ENCODE measurements around the gene EEPD1.

EEPD1 gene

DNA sequence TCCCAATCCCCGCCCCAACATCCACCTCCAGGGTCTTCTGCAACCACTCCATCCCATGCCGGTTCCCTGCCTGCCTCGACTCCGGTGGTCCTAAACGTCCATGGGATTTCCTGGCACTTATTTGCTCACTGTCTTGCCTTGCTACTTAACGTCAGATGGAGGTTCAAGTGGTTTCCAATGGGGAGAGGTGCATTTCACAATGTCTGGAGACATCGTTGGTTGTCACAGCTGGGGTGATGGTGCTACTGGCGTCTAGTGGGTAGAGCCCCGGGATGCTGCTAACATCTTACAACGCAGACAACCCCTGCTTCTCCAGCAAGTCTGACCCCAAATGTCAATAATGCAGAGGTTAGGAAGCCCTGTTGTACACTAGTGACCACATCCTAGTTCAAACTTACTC lies 153.7 kb downstream of the EEPD1 start:
- no peak for DNase-seq (ENCODE audit: low read depth)
- H3K4me3 ChIP-seq (ENCODE audit: low read depth, low read length) = no peak overlapping the region

DNA sequence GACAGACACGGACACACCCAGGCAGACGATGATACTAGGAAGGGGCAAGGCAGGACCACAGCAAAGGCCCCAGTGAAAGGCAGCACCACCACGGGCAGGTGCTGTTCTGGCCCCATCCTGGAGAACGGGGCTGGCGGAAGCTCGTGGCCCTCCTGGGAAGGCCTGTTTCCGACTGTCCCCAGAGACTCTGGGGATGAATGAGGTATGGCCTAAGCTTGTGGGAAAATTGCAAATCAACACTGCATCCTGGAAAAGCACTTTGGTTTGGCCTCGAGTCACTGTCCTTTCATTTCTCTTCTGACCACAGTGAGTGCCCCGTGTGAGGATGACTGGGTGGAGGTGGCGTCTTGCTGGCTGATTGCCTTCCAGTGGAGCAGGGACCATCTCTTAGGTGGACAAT lies 155.0 kb downstream of the EEPD1 start:
- H3K4me3 ChIP-seq (ENCODE audit: low read depth, low read length) = no peak overlapping the region
- TF ChIP-seq, protein P1, sequence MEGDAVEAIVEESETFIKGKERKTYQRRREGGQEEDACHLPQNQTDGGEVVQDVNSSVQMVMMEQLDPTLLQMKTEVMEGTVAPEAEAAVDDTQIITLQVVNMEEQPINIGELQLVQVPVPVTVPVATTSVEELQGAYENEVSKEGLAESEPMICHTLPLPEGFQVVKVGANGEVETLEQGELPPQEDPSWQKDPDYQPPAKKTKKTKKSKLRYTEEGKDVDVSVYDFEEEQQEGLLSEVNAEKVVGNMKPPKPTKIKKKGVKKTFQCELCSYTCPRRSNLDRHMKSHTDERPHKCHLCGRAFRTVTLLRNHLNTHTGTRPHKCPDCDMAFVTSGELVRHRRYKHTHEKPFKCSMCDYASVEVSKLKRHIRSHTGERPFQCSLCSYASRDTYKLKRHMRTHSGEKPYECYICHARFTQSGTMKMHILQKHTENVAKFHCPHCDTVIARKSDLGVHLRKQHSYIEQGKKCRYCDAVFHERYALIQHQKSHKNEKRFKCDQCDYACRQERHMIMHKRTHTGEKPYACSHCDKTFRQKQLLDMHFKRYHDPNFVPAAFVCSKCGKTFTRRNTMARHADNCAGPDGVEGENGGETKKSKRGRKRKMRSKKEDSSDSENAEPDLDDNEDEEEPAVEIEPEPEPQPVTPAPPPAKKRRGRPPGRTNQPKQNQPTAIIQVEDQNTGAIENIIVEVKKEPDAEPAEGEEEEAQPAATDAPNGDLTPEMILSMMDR (IDR thresholded peaks at IDR 0.05; ENCODE audit: low read depth, low read length, missing control alignments) = no peak
- DNase-seq (ENCODE audit: low read depth) = no peak
- in situ Hi-C loops (cut with HindIII; ENCODE audit: low sequenced_read_pairs) = no loop called here

More for the DNA sequence above, 153.7 kb downstream of the EEPD1 start:
- TF ChIP-seq, protein P1 (IDR thresholded peaks at IDR 0.05; ENCODE audit: low read depth, low read length, missing control alignments) = no peak
- in situ Hi-C loops (cut with HindIII; ENCODE audit: low sequenced_read_pairs) = no loop called here

DNA sequence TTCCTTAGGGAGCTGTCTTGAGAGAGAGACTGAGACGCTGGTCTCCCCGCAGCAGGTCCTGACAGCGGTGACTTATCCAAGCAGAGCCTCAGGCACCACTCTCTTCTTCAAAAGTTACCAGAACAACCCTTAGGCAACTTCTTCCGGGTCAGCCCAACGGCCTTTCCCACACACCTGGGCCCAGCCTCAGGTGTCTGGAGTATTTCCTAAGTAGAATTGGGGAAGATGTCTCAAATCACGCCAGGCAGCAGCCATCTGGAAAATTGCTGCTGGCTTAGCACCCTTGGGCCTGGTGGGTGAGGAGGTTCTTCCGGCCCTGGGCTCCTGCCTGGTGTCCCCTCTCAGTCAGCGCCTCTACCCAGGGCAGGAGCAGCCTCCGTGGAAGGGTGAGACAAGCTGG lies 156.2 kb downstream of the EEPD1 start:
- TF ChIP-seq, protein P1 (IDR thresholded peaks at IDR 0.05; ENCODE audit: low read depth, low read length, missing control alignments) = no peak
- H3K4me3 ChIP-seq (ENCODE audit: low read depth, low read length) = no peak overlapping the region
- no peak for DNase-seq (ENCODE audit: low read depth)
- in situ Hi-C loops (cut with HindIII; ENCODE audit: low sequenced_read_pairs) = no loop called here

DNA sequence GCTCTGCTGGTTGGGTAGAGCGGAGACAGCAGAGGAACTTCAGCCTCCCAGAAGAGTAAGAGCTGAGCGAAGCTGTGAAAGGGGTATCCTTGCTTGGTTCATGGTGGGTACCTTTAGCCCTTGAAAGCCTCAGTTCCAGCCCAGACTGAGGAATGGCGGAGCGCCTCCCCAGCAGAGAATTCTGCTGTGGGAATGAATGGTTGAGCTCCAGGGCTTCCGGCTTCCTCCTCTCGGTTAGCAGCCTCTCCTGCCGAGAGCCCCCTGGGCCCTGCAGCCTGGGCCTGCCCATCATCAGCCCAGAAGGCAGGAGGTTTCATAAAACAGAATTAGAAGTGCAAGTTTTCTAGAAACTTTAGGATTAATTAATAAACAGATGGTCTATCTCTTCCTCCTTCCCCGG lies 156.7 kb downstream of the EEPD1 start:
- TF ChIP-seq, protein P1 (IDR thresholded peaks at IDR 0.05; ENCODE audit: low read depth, low read length, missing control alignments) = no peak
- H3K4me3 ChIP-seq (ENCODE audit: low read depth, low read length) = no peak overlapping the region
- in situ Hi-C loops (cut with HindIII; ENCODE audit: low sequenced_read_pairs) = no loop called here
- DNase-seq (ENCODE audit: low read depth) = no peak

DNA sequence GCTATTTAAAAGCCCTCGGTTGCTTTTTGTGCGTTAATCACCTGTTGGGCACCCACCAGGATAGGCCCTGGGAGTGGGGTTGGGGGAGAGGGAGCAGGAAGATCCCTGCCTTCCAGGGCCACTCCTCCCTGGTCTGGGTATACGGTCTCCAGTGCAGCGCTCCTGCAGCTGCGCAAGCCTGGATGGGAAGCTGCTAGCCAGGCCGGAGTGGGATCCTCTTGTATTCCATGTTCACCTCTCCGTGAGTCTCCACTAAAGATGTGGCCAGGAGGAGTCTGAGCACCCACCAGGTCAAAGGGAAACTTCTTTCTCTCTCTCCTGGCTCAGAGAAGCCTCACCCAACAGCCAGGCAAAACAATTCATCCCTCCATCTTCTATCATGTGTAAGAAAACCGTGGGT lies 157.8 kb downstream of the EEPD1 start:
- TF ChIP-seq, protein P1 (IDR thresholded peaks at IDR 0.05; ENCODE audit: low read depth, low read length, missing control alignments) = no peak
- in situ Hi-C loops (cut with HindIII; ENCODE audit: low sequenced_read_pairs) = no loop called here
- H3K4me3 ChIP-seq (ENCODE audit: low read depth, low read length) = no peak overlapping the region
- DNase-seq (ENCODE audit: low read depth) = no peak

DNA sequence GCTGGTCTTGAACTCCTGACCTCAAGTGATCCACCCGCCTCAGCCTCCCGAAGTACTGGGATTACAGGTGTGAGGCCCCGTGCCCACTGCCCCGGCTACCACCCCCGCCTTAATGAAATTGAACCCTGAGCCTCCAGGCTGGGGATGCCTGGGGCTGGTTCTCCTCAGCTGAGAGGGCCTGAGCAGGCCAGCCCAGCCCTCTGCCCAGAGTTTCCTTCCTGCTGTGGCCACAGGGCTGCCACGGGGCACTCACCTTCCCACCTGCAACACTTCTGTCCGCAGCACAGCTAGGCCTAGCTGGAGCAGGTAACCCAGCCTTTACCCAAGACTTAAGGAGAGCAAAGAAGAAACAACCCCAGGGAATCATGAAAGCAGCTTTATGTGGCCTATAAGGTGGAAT lies 158.5 kb downstream of the EEPD1 start:
- no peak overlapping the region for H3K4me3 ChIP-seq (ENCODE audit: low read depth, low read length)
- TF ChIP-seq, protein P1 (IDR thresholded peaks at IDR 0.05; ENCODE audit: low read depth, low read length, missing control alignments) = no peak
- DNase-seq (ENCODE audit: low read depth) = no peak
- in situ Hi-C loops (cut with HindIII; ENCODE audit: low sequenced_read_pairs) = no loop called here
